Activated CD4-positive, alpha-beta T cell treated with anti-CD3 and anti-CD28 coated beads, Interleukin-2, amount 50 U/mL, for 16 hours (primary cell): ENCODE results near the gene SF3B4.
"Not testable (repeated sequence)": the region's sequence is repeated elsewhere in the genome, so short reads cannot be mapped to it uniquely, and the experiment has no call there.

Source experiments
- DNase-seq: peaks from one replicate; pipeline ENCODE4 v3.0.0-alpha.2; 2020

The SF3B4 gene, protein sequence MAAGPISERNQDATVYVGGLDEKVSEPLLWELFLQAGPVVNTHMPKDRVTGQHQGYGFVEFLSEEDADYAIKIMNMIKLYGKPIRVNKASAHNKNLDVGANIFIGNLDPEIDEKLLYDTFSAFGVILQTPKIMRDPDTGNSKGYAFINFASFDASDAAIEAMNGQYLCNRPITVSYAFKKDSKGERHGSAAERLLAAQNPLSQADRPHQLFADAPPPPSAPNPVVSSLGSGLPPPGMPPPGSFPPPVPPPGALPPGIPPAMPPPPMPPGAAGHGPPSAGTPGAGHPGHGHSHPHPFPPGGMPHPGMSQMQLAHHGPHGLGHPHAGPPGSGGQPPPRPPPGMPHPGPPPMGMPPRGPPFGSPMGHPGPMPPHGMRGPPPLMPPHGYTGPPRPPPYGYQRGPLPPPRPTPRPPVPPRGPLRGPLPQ

DNA sequence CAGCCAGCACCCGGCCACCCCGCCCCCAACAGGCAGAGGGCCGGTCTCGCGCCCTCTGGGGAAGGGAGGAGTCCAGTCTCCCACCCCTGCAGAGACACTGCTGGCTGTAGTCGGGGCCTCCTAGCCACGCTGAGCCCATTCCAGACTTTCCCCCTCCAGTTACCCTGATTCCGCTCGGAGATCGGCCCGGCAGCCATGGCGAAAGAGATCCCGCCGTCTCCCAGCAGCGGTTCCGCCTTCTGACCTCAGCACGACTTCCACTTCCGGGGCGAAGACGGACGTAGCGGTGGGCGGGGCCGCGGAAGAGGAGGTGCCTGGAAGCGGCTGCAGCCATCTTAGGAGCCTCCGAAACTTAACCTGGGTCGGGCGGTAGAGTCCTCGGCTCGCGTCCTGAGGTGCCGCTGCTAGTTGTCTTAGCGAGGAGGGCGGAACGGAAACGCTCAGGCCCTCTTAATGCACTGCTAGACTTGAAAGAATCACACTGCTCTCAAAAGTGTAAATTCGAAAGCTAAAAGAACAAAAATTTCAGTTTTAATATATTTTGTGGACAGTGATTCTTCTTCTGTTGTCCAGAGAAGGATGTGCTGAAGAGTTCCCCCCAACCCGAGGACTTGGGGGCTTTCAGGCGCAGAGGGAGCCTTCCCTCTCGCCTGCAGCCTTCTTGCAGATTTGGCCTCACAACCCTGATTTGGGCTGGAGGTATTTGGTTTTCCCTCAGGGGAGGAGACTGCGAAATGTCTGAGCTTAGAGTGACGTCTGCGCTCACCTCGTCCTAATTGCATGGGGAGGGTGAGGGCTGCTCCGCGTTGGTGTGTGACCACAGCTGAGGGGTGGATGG is at the start of gene SF3B4:
TSS of gene SF3B4 (minus strand) at position 241 of the 838 bp plus-strand sequence. CDS start at position 197, 44 bp downstream.
- peak; percentile 96 for DNase-seq

DNA sequence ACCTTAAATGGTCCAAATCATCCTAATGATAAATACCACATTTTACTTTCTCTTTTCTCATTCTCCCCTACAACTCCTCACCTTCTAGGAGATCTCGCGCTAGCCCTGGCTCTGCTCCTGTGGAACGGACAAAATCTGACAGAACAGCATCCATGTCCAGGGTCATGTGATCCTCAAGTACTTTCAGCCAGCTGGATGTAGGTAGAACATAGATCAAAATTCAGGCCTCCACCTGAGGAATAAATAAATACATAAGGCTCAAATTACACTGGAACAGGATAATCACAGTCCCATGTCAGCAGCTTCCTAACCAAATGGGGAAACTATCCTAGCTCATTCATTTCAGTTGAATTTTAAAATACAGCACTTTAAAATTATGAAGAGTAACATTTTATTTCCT is 49.7 kb upstream of the SF3B4 start:
- no peak for DNase-seq

DNA sequence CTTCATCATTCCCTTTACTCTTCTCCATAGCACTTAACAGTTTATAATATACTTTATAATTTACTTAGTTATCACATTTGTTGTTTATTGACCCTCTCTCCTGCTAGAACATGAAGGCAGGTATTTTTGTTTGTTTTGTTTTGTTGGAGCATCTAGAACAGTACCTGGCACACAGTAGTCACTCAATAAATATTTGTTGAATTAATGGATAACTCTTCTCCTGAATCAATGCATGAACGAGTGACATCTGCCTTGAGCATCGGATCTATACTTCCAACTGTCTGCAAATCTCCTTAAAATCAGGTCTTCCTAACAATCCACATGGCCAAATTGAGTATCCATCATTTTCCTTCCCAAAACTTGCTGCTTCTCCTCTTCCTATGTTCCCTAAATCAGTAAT is 44.9 kb upstream of the SF3B4 start:
- DNase-seq, result no peak

DNA sequence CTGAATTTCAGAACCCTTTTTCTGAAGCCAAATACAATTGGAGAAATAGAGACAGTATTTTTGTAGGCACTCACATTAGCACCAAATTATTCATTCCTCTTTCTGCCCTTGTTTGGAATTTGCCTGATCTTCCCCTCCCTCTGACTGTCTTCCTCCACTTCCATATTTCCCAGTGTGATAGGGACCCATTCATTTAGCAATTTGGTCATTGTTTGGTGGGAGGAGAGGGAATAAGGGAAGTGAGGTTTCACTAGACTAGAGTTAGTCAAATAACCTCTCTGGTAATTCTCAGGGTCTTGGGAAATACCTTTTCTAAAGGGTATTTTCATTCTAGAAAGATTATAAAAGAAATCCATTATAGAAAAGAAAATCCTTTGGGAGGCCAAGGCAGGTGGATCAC is 40.0 kb upstream of the SF3B4 start:
- DNase-seq, result no peak

DNA sequence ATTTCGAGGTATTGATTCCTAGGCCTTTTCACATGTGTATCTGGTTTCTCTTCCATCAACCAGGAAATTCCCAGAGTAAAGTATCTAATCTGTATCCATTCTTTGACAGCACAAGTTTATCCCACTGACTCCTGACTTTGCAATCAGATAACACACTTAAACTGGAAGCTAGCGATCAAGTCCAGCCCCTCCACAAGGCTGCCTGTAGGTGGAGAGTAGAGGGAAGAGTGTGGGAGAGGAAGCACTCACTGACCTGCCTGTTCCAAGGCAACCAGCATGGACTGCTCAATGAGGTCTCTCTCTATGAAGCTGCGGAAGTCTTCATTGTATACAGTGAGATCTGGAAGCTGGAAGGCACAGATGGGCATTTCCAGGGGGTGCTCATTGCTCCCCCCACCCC is 39.4 kb upstream of the SF3B4 start:
- DNase-seq, result no peak

DNA sequence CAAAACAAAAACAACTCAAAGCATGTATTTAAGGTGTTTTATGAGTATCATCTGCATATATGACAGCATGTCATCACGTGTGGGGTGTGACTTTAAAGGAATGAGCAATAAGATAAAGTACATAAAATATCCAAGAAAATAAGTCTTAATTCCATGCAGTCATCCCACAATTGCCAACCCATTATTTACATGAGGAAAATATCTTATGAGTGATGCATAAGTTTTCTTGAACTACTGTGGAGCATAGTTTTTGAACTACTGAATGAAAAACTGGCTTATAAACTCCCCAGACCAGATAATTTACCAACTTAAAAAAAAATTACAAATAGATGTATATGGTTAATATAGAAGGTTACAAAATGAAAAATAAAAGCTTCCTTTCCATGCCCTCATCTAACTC is 38.8 kb upstream of the SF3B4 start:
- DNase-seq, result no peak

DNA sequence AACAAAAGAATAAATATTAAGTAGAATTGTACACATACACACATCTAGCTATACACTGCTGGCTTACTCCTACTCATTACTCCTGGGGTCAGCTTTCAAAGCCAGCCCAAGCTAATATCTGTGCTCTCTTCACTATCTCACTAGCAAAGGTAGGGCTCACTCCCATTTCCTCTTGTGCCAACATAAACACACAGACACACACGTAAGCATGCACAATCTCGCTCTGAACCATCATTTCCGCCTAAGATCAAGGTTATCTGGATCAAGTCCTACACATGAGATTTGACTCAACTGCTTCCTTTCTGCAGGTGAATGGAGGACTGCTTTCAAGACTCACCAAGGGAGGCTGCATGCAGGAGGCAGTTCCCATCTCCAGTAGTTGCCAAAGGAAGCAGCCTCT is 37.8 kb upstream of the SF3B4 start:
- DNase-seq, result peak; percentile 14

DNA sequence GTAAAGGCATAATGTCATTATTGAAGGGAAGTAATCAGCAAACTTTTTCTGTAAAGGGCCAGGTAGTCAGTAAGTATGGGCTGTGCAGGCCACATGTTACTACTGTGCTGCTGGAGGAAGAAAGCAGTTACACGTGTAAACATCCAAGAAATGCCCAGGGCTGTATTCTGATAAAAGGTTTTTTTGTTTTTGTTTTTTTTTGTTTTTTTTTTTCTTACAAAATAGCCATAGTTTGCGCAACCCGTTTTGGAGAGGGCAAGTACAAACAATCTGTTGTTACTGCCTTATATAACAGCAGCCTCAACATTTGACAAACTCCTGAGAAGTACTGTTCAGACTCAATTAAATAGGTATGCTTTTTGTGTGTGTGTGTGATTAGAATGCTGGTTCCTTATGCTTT is 35.8 kb upstream of the SF3B4 start:
- no peak for DNase-seq

DNA sequence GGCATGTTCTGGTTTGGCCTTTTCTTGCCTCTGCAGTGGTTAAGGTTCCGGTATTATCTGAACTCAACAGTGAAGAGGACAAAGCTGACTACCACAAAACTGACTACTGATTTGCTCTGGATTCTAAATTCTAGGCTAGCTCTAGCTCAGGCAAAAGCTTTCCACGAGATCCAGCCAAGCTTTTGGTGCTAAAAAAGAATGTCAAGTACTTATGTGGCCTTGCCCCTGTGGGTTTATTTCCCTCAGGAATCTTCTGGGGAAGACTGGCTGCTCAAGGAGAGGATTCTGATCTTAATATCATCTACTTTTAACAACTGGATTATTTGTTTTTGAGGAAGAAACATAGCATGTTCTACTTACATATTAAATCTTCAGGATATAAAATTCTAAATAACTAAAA is 35.1 kb upstream of the SF3B4 start:
- no peak for DNase-seq

DNA sequence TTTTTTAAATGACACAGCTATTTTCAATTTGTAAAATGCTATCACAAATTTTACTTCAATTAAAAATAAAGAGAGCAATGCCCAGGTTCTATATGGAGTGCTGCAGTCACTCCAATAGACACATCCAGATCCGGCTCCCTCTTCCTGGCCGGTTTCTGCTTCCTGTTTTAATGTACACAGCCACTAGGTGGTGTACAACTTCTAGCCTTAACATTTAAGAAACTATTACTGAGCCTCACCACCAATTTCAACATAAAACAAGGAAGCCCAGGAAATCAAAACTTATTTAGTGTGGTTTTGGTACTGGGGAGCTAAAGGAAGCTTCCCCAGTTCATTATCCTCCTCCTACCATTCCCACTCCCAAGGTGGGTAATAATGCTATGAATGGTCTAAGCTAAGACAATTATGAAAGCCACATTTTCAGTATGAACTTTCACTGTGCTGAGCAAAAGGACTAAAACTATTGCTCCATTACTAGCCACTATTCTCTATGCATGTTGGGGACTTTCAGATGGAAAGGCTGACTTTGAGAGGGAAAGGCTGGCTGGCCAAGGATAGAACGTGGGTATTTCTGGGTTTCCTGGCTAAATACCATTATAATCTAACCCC is 34.5 kb upstream of the SF3B4 start:
- peak; percentile 68 for DNase-seq

DNA sequence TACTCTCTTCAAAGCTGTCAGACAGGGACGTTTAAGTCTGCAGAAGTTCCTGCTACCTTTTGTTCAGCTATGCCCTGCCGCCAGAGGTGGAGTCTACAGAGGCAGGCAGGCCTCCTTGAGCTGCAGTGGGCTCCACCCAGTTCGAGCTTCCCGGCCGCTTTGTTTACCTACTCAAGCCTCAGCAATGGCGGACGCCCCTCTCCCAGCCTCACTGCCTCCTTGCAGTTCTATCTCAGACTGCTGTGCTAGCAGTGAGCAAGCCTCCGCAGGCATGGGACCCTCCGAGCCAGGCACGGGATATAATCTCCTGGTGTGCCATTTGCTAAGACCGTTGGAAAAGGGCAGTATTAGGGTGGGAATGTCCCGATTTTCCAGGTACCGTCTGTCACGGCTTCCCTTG is 29.9 kb upstream of the SF3B4 start:
- not testable (repeated sequence) for DNase-seq

DNA sequence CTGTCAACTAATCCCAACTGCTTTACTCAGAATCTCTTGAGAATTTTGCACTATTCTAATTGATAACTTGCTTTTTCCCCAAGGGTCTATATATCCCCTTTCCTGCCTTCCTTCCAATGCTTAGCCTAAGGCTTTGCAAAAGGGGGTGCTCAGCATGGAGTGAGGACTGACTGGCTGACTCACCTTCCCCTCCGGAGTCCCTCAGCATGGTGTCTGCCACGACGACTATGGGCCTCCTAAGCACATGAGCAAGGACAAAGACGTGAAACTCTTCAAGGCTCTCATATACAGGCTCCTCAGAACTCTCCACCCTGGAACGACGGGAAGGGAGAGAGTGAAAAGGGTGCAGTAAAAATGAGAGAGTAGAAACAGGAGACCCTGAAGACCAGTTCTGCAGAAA is 22.3 kb upstream of the SF3B4 start:
- no peak for DNase-seq

DNA sequence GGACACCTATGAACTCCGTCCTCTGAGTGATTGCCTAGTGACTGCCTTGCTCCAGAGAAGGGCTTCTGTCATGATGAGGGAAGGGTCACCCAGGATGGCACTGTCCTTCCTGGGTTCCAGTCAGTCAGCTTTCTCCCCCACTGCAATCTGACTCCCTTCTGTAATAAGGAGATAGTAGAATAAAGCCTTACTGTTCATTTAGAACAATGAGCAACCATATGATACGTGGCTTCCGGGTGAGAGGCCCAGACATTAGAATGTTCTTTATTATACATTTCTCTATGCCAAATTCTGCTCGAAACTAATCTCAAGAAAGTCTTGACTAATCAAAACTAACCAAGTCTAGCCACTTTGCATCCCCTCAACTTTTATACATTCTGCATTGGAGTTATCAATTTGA is 17.6 kb upstream of the SF3B4 start:
- DNase-seq, result no peak

DNA sequence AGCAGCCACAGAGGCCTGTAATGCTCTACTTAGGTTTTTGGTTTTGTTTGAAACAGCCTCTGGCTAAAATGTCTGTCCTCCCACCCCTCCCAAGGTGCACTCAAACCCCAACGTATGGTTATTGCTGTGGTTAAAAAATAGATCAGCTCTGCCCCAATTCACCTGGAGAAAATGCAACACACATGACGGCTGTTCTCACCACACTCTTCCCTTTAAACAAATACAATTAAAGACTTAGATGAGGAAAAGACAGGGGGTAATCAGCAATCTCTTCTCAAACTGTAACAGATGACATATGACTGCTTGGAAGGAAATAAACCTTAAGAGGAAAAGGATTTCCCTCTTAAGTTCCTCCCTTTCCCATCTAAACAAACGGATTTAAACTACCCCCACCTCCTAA is 15.3 kb upstream of the SF3B4 start:
- DNase-seq, result no peak

DNA sequence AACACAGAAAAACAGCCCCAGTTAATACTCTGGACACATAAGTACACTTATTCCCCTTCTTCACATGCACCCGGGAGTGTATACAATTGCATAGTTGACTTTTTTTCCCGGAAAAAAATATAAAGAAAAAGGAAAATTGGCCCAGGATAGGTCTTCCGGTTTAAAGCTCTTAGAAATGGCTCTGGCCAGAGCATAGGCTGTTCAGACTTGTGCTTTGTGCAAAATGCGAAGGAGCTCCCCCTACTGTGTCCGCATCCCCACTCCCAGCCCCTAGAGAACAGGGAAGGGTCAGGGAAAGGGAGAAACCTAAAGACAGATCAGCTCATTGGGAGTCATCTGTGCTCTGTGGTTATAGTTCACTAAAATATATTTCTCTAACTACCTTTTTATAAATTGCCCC is 14.6 kb upstream of the SF3B4 start:
- no peak for DNase-seq

DNA sequence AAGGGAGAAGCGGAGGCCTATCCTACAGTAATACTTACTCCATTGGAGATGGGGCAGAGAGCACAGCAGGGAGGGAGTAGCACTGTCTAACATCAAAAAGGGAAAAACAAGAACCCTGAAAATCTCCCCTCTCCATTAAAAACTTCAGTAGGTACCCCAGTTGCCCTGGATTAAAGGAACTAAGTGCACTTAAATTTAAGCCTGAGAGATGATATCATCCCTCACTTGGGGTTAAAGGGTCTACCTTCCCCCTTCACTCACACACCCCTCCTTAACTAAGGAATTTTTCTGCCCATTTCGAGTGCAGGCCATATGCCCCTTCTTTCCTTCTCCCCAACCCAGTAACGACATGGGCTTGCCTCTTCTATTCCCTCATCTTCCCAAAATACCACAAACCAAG is 12.8 kb upstream of the SF3B4 start:
- no peak for DNase-seq

DNA sequence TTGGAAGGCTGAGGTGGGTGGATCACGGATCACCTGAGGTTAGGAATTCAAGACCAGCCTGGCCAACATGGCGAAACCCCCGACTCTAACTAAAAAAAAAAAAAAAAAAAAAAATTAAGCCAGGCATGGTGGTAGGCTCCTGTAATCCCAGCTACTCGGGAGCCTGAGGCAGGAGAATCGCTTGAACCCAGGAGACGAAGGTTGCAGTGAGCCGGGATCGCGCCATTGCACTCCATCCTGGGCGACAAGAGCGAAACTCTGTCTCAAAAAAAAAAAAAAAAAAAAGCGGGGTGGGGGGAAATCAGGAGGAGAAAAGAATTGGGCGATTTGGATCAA is 11.0 kb upstream of the SF3B4 start:
- not testable (repeated sequence) for DNase-seq

DNA sequence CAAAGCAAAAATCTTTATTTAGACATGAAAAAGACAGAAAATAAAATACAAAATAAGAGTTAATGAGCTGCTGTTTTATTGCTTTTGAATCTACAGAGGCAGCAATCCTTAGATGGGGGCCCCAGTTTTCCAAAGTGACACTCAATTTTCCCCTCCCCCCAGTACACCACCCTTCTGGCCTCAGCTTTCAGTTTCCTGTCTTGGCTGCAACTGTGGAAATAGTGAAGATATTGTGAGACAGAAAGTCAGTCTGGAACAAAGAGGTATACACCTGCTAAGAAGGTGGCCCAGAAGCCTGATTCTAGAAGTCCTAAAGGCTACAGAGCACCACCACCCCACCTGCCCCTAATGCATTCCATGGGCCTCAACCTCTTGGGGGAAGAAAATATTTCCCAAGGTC is 10.2 kb upstream of the SF3B4 start:
- DNase-seq, result peak; percentile 24

DNA sequence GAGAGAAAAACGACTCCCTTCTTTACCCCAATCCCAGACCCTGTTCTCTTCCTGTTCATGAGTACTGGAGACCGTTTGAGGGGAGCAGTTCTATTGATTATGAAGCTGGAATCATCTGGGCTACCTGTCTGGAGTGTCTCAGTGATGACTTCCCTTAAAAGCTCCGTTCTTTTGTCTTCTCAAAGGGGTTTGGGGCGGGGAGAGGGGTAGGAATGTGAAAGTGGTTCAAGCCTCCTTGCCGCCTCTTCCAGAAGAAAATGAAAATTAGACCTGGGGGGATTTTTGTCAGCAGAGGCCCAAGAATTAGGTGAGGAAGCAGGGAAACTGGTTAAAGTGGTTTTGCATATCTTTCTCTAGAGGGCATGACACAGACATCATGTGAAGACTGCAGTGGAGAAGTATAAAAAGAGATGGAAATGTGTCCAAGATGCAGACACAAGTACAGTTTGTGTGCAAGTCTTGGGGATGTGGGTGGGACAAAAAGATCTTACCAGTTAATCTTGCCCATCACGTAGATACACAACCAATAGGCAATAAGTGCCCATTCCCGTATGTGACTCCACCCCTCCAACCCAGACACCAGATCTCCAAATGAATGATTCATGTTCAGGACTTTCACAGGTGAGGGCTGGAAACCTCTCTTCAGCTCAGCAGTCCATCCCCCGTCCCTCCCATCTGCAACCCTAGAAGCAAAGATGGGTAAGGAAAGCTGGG is 9.5 kb upstream of the SF3B4 start:
- DNase-seq, result no peak

DNA sequence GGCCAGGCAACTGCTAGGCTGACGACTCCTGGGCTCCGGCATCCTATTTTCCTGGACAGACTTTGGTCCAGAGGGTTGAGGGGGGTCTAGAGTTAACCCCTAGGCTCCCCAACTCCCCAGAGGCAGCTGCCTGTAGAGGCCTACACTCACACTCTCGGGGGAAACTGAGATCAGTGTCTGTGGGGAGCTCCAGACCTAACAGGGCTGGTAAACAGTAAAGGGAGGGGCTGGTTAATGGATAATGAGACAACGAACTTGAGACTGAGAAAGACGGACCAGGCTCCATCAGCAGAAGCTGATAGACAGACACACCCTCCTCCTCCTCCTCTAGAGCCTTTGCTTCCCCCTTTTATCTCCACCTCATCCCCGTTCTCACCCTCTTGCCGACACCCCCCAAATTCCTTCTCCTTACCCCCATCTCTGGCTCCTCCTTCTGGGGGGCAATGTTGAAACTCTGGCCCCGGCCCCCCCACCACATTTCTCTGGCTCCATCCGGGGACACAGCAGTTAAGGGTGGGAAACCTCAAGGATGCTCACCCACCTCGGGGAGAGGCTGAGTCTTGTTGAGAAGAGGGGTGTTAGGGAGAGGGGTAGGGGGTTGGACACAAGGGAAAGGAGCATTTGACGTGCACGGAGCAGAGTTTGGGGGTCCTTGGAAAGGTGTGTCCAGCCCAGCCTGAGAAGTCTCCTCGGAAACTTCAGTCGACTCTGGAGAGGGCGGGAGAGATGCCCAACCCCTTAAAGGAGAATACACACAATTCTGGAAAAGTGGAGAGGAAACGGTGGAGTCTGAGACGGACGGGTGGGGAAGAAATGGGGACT is 8.8 kb upstream of the SF3B4 start, which contains the start of gene MTMR11:
TSS of gene MTMR11 (minus strand) at position 710 of the 822 bp plus-strand sequence. CDS start at position 478, 232 bp downstream.
- DNase-seq, result no peak

DNA sequence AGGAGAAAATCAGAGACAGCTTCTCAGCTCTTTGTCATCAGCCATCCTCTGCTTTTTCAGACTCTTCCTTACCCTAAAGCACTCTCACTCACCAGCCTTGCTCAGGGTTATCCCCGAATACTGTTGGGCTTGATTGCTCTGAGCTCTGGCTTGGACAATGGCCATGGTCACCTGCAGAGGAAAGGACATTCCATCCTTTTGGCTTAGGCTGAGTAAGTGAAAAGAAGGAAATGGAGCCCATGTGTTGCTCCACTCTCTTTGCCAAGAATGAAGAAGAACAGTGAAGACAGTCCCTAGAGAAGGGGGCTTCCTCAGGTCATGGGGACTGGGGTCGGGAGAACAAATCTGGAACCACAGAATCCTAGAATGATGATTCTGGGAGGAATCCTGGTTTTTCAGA is 6.8 kb upstream of the SF3B4 start:
- no peak for DNase-seq

DNA sequence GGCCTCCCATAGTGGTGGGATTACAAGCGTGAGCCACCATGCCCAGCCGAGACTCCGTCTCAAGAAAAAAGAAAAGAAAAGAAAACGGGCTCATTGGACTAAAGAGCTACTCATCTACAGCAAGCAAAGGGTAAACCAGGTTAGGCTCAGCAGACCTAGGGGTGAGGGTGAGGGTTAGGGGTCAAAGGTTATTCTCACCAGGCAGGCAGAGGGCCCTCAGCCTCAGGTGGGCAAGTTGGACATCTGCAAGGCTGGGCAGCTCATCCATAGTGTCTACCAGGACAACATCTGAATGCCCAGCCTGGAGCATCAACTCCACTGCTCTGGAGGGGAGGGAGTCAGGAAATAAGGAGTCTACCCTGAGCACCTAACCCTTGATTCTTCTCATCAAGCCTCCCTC is 5.6 kb upstream of the SF3B4 start:
- no peak for DNase-seq
